Smooth muscle cell of the brain vasculature (primary cell): ENCODE data around the gene FOXO1.
"Not testable (repeated sequence)": the region's sequence is repeated elsewhere in the genome, so short reads cannot be mapped to it uniquely, and the experiment has no call there.

Source experiments
- DNase-seq: peaks from one replicate; pipeline ENCODE4 v3.0.0-alpha.2; 2012; ENCODE audit warnings: low read depth, low spot score

FOXO1 gene

DNA sequence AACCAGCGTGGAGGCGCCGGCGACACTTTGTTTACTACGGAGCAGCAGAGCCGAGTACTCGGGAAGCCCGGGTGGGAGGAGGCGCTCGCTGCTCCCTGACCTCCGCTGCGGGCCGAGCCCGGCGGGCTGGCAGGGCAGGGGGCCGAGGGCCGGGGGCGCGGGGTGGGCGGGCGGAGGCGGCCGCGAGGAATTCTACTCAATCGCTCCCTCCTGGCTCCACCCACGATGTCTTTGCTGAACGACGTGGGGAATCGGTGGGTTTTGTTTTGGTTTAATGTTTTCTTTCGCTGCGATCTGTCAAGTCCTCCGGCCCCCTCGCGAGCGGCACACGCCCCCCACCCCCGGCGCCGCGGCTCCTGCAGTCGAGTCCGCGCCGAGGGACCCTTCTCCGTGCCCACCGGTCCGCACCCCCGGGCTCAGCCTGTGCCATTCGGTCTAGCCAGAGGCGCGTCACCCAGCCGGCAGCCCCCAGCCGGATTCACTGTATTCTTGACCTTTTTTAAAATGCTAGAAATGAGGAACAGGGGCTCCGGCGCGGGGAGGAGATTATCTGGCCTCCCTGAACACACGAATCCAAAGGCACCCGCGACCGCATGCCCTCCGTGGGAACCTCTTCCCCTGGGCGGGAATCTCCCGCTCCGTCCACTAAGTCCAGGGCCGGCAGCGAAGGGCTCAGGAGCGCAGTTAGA, 636 bp upstream of the FOXO1 start:
- DNase-seq = no peak

- no peak for DNase-seq
These were observed 1.1 kb downstream of the FOXO1 start for GRCh38 chr13:40665126-40666044.

DNA sequence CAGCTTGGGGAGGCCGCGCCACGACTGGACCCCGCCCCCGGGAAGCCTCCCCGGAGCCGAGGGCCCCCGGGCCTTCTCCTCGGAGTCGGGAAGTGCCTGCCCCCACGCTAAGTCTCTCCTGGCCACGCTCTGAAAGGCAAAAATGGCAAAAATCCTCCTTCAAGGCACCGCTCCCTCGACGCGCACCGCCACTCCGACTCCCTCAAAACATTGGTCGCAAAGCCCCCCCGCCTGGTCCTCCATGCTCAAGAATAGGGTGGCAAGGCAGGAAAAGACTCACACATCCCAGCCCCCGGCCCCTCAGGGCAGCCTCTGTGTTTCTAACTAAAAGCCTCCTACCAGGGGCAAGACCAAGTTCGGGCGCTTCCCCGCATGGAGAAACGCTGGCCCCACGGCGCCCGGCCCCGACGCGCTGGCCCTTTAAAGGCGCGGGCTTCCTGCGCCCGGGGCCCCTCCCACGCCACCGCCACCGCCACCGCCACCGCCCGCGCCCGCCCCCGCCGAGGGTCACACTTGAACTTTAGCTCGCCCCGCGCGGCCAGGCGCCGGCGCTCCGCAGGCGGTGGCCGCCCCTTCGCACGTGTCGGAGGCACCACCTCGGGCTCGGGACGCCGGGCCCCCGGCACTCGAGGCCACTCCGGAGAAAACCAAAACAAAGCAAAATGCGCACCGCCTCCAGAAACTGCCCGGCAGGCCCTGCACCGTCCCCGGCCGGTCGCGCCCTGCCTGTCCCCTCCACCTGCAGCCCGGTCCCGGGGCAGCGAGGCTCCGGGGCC, 1.9 kb downstream of the FOXO1 start:
- DNase-seq = no peak

DNA sequence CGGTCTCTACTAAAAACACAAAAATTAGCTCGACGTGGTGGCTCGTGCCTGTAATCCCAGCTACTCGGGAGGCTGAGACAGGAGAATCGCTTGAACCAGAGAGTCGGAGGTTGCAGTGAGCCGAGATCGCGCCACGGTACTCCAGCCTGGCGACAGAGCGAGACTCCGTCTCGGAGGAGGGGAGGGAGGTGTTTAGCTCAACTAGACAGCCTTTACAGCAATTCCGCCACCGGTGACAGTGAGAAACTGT, 2.4 kb downstream of the FOXO1 start:
- not testable (repeated sequence) for DNase-seq

DNA sequence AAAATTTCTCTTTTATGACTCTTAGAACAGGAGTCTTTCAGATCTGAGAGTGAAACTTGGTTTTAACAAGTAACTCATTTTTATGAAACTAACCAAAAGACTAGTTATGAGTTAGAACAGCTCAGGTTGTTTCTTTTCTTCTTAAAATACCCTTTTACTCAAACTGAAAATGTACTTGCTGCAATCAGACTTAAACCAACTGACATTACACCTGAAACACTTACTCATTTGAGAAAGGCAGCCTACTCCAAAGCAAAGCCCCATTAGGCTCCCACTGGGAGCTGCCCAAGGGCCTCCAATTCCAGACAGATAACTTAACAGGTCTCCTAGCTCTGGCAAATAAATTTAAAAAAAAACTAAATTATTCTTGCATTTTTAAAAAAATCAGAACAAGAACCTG, 3.6 kb downstream of the FOXO1 start:
- DNase-seq = no peak

- no peak for DNase-seq
These were observed 4.4 kb downstream of the FOXO1 start for GRCh38 chr13:40661875-40662665.

- no peak for DNase-seq
These were observed 5.7 kb downstream of the FOXO1 start for GRCh38 chr13:40660692-40661091.

DNA sequence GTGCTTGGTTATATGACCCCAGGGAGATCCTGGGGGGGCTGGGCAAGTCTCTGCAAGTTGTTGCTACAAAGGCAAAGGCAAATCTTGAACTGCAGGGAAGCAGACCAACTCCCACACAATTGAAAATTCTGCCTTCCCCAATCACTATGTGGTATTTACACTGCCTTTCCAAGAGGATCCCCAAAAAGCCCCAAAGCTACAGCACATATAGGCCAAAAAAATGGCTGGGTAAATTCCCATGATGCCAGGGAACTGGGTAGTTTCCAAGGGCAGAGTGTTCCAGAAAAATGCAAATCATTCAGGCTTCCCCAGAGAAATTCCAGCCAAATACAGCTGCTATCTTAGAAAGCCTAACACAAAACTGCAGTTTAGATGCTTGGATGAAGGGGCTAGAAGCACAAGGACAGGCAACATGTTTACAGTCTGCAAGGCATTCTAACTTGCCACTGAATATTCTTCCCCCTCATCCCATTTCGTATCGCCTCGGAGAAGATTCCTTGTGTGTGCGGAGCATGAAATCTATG, 6.2 kb downstream of the FOXO1 start:
- DNase-seq = no peak

- DNase-seq = no peak
These were observed 8.5 kb downstream of the FOXO1 start for GRCh38 chr13:40657951-40658350.

DNA sequence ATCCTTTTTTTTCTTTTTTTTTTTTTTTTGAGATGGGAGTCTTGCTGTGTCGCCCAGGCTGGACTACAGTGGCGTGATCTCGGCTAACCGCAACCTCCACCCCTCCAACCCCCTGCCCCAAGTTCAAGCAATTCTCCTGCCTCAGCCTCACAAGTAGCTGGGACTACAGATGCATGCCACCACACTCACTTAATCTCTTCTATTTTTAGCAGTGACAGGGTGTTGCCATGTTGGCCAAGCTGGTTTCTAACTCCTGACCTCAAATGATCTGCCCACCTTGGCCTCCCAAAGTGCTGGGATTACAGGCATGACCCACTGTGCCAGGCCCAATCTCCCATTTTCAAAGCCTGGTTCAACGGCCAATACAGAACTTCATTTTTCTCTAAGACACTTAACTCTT, 9.1 kb downstream of the FOXO1 start:
- DNase-seq = no peak

GRCh38 chr13:40656358-40656757, 10.1 kb downstream of the FOXO1 start:
- no peak for DNase-seq

DNA sequence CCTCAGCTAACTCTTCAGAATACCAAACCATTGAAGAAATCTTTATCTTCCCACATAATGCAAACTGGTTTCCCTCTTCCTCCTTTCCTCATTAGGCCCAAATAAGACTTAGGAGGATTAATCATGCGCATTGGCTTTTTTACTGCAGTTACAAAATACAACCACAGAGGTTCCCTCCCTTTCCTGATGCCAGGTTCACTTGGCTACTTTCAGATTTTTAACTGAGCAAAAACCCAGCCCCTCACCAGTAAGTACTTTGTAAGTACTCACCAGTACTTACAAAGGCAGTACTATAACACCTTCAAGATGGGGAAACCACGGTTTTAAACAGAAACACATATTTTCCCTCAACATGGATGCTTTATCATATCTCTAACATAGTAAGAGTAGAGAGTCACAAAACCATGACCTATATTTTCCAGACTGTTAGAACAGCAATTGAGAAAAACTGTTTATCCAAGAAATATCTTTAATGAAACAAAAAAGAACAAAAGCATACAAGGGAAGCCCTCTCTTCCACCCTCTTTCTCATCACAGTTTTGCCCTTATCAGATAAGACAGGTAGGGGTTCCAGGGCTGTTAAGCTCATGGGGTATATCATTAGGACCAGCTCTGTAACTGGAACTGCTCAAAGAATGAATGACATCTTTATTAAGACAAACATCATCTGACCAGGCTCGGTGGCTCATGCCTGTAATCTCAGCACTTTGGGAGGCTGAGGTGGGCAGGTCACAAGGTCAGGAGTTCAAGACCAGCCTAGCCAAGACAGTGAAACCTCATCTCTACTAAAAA, 12.7 kb downstream of the FOXO1 start:
- DNase-seq = no peak

DNA sequence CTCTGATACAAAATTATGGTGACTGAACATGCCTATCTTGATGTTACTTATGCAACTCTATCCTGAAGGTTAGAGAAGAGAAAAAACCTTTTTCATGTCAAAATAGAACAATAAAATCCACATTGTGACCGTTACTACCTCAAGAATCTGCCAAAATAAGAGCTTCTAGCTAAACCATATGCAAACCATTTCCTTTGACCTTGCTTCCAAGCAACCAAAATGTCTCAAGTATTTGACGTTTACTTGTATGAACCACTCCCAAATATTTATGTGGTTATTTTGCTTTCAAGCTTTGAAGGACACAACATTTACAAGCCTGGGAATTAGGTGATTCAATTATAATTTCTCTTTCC, 13.9 kb downstream of the FOXO1 start:
- no peak for DNase-seq

DNA sequence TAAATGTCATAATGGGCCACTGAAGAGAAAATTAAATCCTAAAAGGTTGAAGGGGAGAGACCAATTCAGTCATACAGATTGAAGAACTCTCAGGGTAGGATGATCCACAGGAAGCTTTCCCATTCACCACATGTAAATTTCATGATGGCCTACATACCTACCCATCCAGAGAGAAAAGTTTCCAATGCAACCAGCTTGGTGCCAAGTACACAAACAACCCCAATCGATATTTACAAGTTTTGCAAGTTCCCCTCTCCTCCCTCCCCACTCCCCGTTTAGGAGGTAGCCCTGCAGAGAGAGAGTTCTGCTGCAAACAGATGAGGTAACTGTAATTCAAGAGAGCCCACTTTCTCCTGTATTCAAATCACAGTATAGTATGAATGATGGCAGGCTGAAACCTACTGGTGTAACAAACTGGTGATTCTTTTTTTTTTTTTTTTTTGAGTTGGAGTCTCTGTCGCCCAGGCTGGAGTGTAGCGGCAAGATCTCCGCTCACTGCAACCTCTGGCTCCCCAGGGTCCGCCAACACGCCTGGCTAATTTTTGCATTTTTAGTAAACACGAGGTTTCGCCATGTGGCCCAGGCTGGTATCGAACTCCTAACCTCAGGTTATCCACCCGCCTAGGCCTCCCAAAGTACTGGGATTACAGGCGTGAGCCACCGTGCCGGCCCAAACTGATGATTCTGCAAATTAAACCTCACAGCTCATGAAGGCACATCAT, 14.4 kb downstream of the FOXO1 start:
- DNase-seq = no peak

DNA sequence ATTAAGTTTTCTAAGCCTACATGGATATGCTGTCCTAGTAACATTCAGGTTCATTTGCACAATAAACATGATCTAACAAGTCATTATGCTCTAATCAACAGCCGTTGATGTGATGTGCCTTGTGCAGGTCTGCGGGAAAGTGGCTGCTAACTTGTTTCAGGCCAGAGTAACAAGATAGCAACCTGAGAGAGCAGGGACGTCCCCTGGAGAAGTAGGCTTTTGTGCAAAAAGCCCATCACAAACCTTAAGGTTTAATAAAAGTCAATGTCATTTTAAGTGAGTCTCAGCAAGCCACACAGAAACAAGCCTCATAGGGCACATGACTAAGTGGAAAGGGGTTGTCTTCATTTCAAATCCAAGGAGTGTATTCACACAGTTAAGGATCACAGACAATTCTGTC, 17.6 kb downstream of the FOXO1 start:
- DNase-seq = no peak

- DNase-seq = no peak
These were observed 18.4 kb downstream of the FOXO1 start for GRCh38 chr13:40648040-40648439.

GRCh38 chr13:40644838-40645604, 21.4 kb downstream of the FOXO1 start:
- DNase-seq = no peak

DNA sequence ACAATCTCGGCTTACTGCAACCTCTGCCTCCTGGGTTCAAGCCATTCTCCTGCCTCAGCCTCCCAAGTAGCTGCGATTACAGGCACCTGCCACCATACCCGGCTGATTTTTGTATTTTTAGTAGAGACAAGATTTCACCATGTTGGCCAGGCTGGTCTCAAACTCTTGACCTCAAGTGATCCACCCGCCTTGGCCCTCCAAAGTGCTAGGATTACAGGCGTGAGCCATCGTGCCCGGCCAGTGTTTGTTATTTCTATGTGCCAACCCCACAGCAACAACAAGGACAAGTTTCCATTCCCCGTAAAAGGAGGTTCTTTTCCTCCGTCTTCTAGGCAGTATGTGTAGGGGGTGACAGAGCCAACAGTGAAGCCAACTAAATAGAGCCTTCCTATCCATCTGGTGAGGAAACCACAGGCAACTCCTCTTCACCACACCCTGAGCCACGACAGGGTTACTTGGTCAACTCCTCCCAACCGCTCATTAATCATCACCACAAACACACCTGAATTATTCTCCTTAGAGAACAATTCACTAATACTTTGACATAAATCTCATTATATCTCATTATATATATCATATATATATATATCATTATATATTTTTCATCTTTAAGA, 25.5 kb downstream of the FOXO1 start:
- no peak for DNase-seq

DNA sequence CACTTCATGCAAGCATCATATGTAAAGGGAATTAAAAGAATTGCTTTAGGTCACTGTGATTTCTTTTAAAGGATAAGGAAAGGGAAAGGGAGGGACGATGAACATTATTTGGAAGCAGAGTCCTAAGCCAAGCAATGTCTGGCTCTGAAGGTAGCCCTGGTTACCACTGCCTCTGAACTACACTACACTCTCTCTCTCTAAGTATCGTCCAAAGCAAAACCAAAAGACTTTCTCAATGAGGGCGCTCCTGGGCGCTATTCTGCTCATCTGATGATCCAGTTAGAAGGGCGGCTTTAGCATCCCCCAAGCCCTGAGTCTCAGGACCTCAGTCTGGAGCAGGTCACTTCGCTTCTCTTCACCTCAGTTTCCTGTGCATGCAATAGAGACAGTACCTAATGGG, 26.2 kb downstream of the FOXO1 start:
- no peak for DNase-seq
